Heart left ventricle (tissue), 16 donors: ENCODE results near the gene CBX7. TPM values are rescaled to one million over a fixed set of nuclear protein-coding genes. Genes with fewer than 3 reads are reported as not detected.

Experiments
- ATAC-seq, 4 donors: fragments of 200-7000 bp; cut with Tn5 transposase; one replicate each; pipeline ENCODE4 v1.9.1; 2020 to 2022; ENCODE audit warnings: moderate library complexity in 4 of 4, mild to moderate bottlenecking in 3 of 4, moderate number of reproducible peaks in 1 of 4
- DNase-seq, 5 donors: peaks; one replicate each; pipeline ENCODE4 v3.0.0-alpha.2; 2020
- H3K27ac ChIP-seq, 12 donors: fragments of 200-600 bp; sonication (generic) in 4 of 12; one replicate each; pipeline versions ENCODE4 v1.5.0 to v1.8.0; 2016 to 2022; ENCODE audit warnings: mild to moderate bottlenecking in 2 of 12
- H3K27me3 ChIP-seq, 9 donors: fragments of 200-600 bp; sonication (generic) in 2 of 9; one replicate each; pipeline versions ENCODE4 v1.5.1 to v1.8.0; 2016 to 2022; ENCODE audit warnings: mild to moderate bottlenecking in 3 of 9
- H3K36me3 ChIP-seq, 9 donors: fragments of 200-600 bp; sonication (generic) in 2 of 9; one replicate each; pipeline versions ENCODE4 v1.5.0 to v1.8.0; 2018 to 2022; ENCODE audit warnings: mild to moderate bottlenecking in 2 of 9
- H3K4me1 ChIP-seq, 12 donors: fragments of 200-600 bp; sonication (generic) in 4 of 12; one replicate each; pipeline versions ENCODE4 v1.5.0 to v1.8.0; 2016 to 2022; ENCODE audit warnings: mild to moderate bottlenecking in 3 of 12
- H3K4me3 ChIP-seq, 12 donors: fragments of 200-600 bp; sonication (generic) in 4 of 12; one replicate each; pipeline versions ENCODE4 v1.5.0 to v1.8.0; 2017 to 2022; ENCODE audit warnings: mild to moderate bottlenecking in 9 of 12, moderate library complexity in 4 of 12
- H3K9me3 ChIP-seq, 12 donors: fragments of 200-600 bp; sonication (generic) in 4 of 12; one replicate each; pipeline versions ENCODE4 v1.5.0 to v1.8.0; 2016 to 2022; ENCODE audit warnings: mild to moderate bottlenecking in 1 of 12
- CTCF ChIP-seq, 12 donors: fragments of 200-600 bp; sonication (generic) in 4 of 12; IDR thresholded peaks; one replicate each; pipeline versions ENCODE4 v1.5.0 to v1.8.0; 2018 to 2022; ENCODE audit warnings: antibody characterized with exemption in 12 of 12, mild to moderate bottlenecking in 5 of 12
- POLR2A ChIP-seq, 2 donors: fragments of 450-650 bp; IDR thresholded peaks; one replicate each; pipeline ENCODE4 v1.6.1; 2017; ENCODE audit warnings: antibody characterized with exemption in 2 of 2, mild to moderate bottlenecking in 2 of 2, moderate library complexity in 2 of 2
- WGBS, 4 donors: extraction: QIAGEN DNeasy Blood & Tissue Kit in 2 of 4; methylation state at CpG; one replicate each; pipeline versions ENCODE4 v1.1.5 to v1.1.7; 2013 to 2018; 5-methylcytosine and 5-hydroxymethylcytosine counted together
- intact Hi-C, 10 donors: fragments of 100-400 bp; cut with DNase I; formaldehyde crosslinking; loops; one replicate each; pipeline versions ENCODE4 v1.11.1 to v1.14.2; 2022
- polyA plus RNA-seq, 2 donors: library from polyadenylated mRNA; stranded (reverse); fragments of 200-250 nt; gene quantifications; one replicate each; pipeline ENCODE4 v1.2.3, GENCODE V29; 2013
- total RNA-seq, 9 donors: library from RNA; depleted of rRNA in 2 of 9; stranded (reverse); fragments of >200 nt in 2 of 9; fragmentation: NEBNext Ultra II Directional in 3 of 9; extraction: Animal tissue kit (Norgen Biotek cat#: 25700) in 3 of 9; gene quantifications; one replicate each; pipeline versions ENCODE4 v1.1.0 to v1.2.4, GENCODE V29; 2016 to 2023
- donor health status: ischemic (EF 13 %, LVEDD 7.1; RV severe dilation, severe dysfunction).
- donor health status: healthy with polysubstance abuse.
- donor health status: DM: no; HTN: yes; CAD: no.
- donor health status: DM: no; HTN: no; CAD: no.
- donor health status: ischemic (EF 25% LVEDD 6.9; RV normal size, moderate dysfunction).
- donor health status: ischemic (EF 25% LVEDD 5.7; RV mildly dilated, moderate dysfunction).
- donor health status: healthy.
- donor health status: DM: yes; HTN: yes; CAD: no.
- donor health status: ischemic (EF 35%, LVEDD 5.7; RV mildly dilated, moderate dysfunction).
- donor health status: nonischemic (EF 11% LVEDD 7.7; RV severe dilation, severe dysfunction).
- donor health status: DM: yes; HTN: yes; CAD: no.
- donor health status: PGD.
- donor health status: ischemic (EF 29% LVEDD 5.4; RV normal size, mild dysfunction).
- donor health status: nonischemic (EF 23%, LVEDD 6.1; RV moderate dilation, normal function).

Gene CBX7
- total and polyA plus RNA-seq, 11 donors, result 48.3 to 187 (median 69.8) TPM

GRCh38 chr22:39110631-39111561, 41.6 kb downstream of the CBX7 start:
- intact Hi-C loops, result loop anchor here in 2 of 10 donors (10.0 kb wide), 2 partner anchors 246 to 336 kb away; no protein-coding TSS in a partner anchor
- no peak for DNase-seq
- peaks cover 0 to 17% (median 2%) of the 10 kb centered on the region in 9 donors for H3K27me3 ChIP-seq
- WGBS, 4 donors, result 65 to 73% (median 70%) methylated on average over 15 of the region's 15 CpGs
- no peak overlapping the region for H3K4me3 ChIP-seq
- no peak for ATAC-seq
- TF ChIP-seq POLR2A (IDR thresholded peaks at IDR 0.05) (no peak), CTCF (IDR thresholded peaks at IDR 0.05) (no peak)
- no peaks in the 10 kb centered on the region for H3K36me3 ChIP-seq
- no peak overlapping the region for H3K27ac ChIP-seq
- H3K9me3 ChIP-seq, result no peaks in the 10 kb centered on the region
- no peaks in the 10 kb centered on the region for H3K4me1 ChIP-seq

- WGBS, 4 donors, result 86 to 91% (median 87%) methylated on average over 9 of the region's 9 CpGs
- no peak for ATAC-seq
These were observed 43.1 kb downstream of the CBX7 start for GRCh38 chr22:39109361-39109760.

GRCh38 chr22:39108487-39108886, 44.0 kb downstream of the CBX7 start:
- ATAC-seq (no peak), DNase-seq (no peak)
- Histone ChIP-seq H3K9me3 (no peaks in the 10 kb centered on the region), H3K36me3 (no peaks in the 10 kb centered on the region), H3K4me1 (no peaks in the 10 kb centered on the region), H3K27ac (no peak overlapping the region), H3K27me3 (peaks cover 0 to 6% (median 0%) of the 10 kb centered on the region in 9 donors), H3K4me3 (no peak overlapping the region)
- WGBS, 4 donors, result 90 to 93% (median 92%) methylated on average over 4 of the region's 4 CpGs
- intact Hi-C loops, result no loop called here
- TF ChIP-seq CTCF (IDR thresholded peaks at IDR 0.05), result no peak
- TF ChIP-seq POLR2A (IDR thresholded peaks at IDR 0.05), result no peak

More at GRCh38 chr22:39109361-39109760, 43.1 kb downstream of the CBX7 start:
- no peaks in the 10 kb centered on the region for H3K9me3 ChIP-seq
- TF ChIP-seq CTCF (IDR thresholded peaks at IDR 0.05), result no peak
- no peak for TF ChIP-seq POLR2A (IDR thresholded peaks at IDR 0.05)
- intact Hi-C loops, result no loop called here
- H3K27ac ChIP-seq, result no peak overlapping the region
- no peak for DNase-seq
- no peaks in the 10 kb centered on the region for H3K36me3 ChIP-seq
- peaks cover 0 to 12% (median 2%) of the 10 kb centered on the region in 9 donors for H3K27me3 ChIP-seq
- no peak overlapping the region for H3K4me3 ChIP-seq
- no peaks in the 10 kb centered on the region for H3K4me1 ChIP-seq

- H3K9me3 ChIP-seq, result no peaks in the 10 kb centered on the region
- H3K4me1 ChIP-seq, result no peaks in the 10 kb centered on the region
- no peak overlapping the region for H3K4me3 ChIP-seq
- DNase-seq (no peak), ATAC-seq (no peak)
- intact Hi-C loops, result no loop called here
- 66 to 90% (median 80%) methylated on average over 2 of the region's 2 CpGs for WGBS, 4 donors
- TF ChIP-seq POLR2A (IDR thresholded peaks at IDR 0.05), result no peak
- TF ChIP-seq CTCF (IDR thresholded peaks at IDR 0.05), result no peak
- peaks cover 0 to 6% (median 0%) of the 10 kb centered on the region in 9 donors for H3K27me3 ChIP-seq
- H3K36me3 ChIP-seq, result no peaks in the 10 kb centered on the region
- H3K27ac ChIP-seq, result no peak overlapping the region
These were observed 46.2 kb downstream of the CBX7 start for GRCh38 chr22:39106326-39106725.
